ENCODE data around the gene SSBP3.

The SSBP3 gene

DNA sequence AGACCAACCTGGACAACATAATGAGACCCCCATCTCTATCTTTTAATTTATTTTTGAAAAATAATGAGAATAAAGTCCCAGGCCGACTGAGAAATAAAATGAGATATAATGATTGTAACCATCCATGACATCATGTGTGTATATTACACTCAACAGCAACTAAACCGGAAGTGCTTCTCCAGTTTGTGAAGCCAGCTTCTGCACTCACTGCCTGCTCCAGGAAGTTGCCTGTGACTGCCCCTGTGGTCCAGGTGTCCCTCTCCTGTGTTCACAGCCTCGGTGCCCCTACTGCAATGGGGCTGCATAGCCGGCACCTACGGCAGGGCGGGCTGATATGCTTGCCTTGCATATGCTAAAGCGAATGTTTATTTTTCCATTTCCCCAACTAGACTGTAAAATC is 68.3 kb downstream of the SSBP3 start:
- no peak for TF ChIP-seq GLIS3 (CRISPR knock-in tag; IDR thresholded peaks at IDR 0.05)
- no peak for TF ChIP-seq CREB5 (CRISPR knock-in tag; IDR thresholded peaks at IDR 0.05; ENCODE audit: low read depth)
- no peak for TF ChIP-seq ZFP30 (CRISPR knock-in tag; IDR thresholded peaks at IDR 0.05)
- TF ChIP-seq BACH2 (CRISPR knock-in tag; IDR thresholded peaks at IDR 0.05; ENCODE audit: borderline replicate concordance) = no peak
- no peak for TF ChIP-seq RARB (CRISPR knock-in tag; IDR thresholded peaks at IDR 0.05)
- no peak for TF ChIP-seq ARNTL (CRISPR knock-in tag; IDR thresholded peaks at IDR 0.05; ENCODE audit: borderline replicate concordance, low read depth)
- TF ChIP-seq, protein P1, sequence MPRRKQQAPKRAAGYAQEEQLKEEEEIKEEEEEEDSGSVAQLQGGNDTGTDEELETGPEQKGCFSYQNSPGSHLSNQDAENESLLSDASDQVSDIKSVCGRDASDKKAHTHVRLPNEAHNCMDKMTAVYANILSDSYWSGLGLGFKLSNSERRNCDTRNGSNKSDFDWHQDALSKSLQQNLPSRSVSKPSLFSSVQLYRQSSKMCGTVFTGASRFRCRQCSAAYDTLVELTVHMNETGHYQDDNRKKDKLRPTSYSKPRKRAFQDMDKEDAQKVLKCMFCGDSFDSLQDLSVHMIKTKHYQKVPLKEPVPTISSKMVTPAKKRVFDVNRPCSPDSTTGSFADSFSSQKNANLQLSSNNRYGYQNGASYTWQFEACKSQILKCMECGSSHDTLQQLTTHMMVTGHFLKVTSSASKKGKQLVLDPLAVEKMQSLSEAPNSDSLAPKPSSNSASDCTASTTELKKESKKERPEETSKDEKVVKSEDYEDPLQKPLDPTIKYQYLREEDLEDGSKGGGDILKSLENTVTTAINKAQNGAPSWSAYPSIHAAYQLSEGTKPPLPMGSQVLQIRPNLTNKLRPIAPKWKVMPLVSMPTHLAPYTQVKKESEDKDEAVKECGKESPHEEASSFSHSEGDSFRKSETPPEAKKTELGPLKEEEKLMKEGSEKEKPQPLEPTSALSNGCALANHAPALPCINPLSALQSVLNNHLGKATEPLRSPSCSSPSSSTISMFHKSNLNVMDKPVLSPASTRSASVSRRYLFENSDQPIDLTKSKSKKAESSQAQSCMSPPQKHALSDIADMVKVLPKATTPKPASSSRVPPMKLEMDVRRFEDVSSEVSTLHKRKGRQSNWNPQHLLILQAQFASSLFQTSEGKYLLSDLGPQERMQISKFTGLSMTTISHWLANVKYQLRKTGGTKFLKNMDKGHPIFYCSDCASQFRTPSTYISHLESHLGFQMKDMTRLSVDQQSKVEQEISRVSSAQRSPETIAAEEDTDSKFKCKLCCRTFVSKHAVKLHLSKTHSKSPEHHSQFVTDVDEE (CRISPR knock-in tag; IDR thresholded peaks at IDR 0.05) = no peak
- TF ChIP-seq ZFP3 (CRISPR knock-in tag; IDR thresholded peaks at IDR 0.05) = no peak
- no peak for TF ChIP-seq ISL1 (CRISPR knock-in tag; IDR thresholded peaks at IDR 0.05)
- no peak for TF ChIP-seq ESRRG (CRISPR knock-in tag; IDR thresholded peaks at IDR 0.05)
- no peak for TF ChIP-seq CSRNP3 (CRISPR knock-in tag; IDR thresholded peaks at IDR 0.05)
- TF ChIP-seq SNAI2 (CRISPR knock-in tag; IDR thresholded peaks at IDR 0.05) = no peak
- no peak for TF ChIP-seq TCF4 (CRISPR knock-in tag; IDR thresholded peaks at IDR 0.05; ENCODE audit: borderline replicate concordance)
- TF ChIP-seq ZNF8 (CRISPR knock-in tag; IDR thresholded peaks at IDR 0.05) = no peak
- no peak for TF ChIP-seq POU6F1 (CRISPR knock-in tag; IDR thresholded peaks at IDR 0.05; ENCODE audit: borderline replicate concordance, low read depth)
- no peak for TF ChIP-seq ZC3H10 (CRISPR knock-in tag; IDR thresholded peaks at IDR 0.05)
- no peak for TF ChIP-seq OSR1 (CRISPR knock-in tag; IDR thresholded peaks at IDR 0.05)
- TF ChIP-seq, protein P2, sequence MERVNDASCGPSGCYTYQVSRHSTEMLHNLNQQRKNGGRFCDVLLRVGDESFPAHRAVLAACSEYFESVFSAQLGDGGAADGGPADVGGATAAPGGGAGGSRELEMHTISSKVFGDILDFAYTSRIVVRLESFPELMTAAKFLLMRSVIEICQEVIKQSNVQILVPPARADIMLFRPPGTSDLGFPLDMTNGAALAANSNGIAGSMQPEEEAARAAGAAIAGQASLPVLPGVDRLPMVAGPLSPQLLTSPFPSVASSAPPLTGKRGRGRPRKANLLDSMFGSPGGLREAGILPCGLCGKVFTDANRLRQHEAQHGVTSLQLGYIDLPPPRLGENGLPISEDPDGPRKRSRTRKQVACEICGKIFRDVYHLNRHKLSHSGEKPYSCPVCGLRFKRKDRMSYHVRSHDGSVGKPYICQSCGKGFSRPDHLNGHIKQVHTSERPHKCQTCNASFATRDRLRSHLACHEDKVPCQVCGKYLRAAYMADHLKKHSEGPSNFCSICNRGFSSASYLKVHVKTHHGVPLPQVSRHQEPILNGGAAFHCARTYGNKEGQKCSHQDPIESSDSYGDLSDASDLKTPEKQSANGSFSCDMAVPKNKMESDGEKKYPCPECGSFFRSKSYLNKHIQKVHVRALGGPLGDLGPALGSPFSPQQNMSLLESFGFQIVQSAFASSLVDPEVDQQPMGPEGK (CRISPR knock-in tag; IDR thresholded peaks at IDR 0.05; ENCODE audit: borderline replicate concordance) = no peak
- no peak for TF ChIP-seq PPARA (CRISPR knock-in tag; IDR thresholded peaks at IDR 0.05; ENCODE audit: borderline replicate concordance)
- no peak for ATAC-seq

DNA sequence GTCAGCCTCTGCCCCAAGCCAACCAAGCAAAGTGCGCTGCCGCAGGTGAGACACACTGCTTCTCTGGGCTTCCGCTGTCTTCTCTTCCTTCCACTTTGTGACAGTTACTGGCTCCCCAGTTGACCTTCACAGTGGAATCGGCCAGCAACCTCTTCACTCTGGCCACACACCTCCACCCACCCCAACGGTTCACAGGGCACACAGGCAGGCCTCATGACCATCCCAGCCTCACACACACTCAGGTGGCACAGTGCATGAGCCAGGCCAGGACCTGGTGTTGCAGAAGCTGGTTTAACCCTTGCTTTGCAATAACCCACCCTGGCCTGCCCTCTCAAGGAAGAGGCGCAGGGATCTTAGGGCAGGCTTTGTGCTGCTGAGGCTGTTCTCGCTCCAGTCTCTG is 69.2 kb downstream of the SSBP3 start:
- no peak for ATAC-seq
- TF ChIP-seq ESRRG (CRISPR knock-in tag; IDR thresholded peaks at IDR 0.05) (no peak), CSRNP3 (CRISPR knock-in tag; IDR thresholded peaks at IDR 0.05) (no peak), CREB5 (CRISPR knock-in tag; IDR thresholded peaks at IDR 0.05; ENCODE audit: low read depth) (no peak), ZNF565 (CRISPR knock-in tag; conservative IDR thresholded peaks at IDR 0.05; ENCODE audit: low read depth) (no peak)

Measured in SK-N-SH treated with all-trans-retinoic acid at 6 μM for 48 hours (cell line).